Gastroesophageal sphincter (tissue), 4 donors: ENCODE measurements around the gene EEF1A2. TPM values are rescaled to one million over a fixed set of nuclear protein-coding genes. Genes with fewer than 3 reads are reported as not detected.

Source experiments
- ATAC-seq: fragments of 150-250 bp; one replicate; pipeline ENCODE4 v1.9.1; 2016; ENCODE audit warnings: mild to moderate bottlenecking, moderate library complexity
- H3K27ac ChIP-seq, 4 donors: fragments of 200-600 bp; sonication (generic) in 3 of 4; 1 replicate in 3 of 4; 2 replicates in 1 of 4; pipeline ENCODE4 v1.5.1; 2016 to 2019
- H3K27me3 ChIP-seq: fragments of 200-600 bp; sonication (generic); one replicate; pipeline ENCODE4 v1.5.1; 2019
- H3K36me3 ChIP-seq, 2 donors: fragments of 200-600 bp; sonication (generic); one replicate each; pipeline ENCODE4 v1.5.1; 2019; ENCODE audit warnings: control low read depth in 1 of 2
- H3K4me1 ChIP-seq, 3 donors: fragments of 200-600 bp; sonication (generic); 1 replicate in 2 of 3; 2 replicates in 1 of 3; pipeline ENCODE4 v1.5.1; 2016 to 2019; ENCODE audit warnings: control low read depth in 2 of 3
- H3K4me3 ChIP-seq, 2 donors: fragments of 200-600 bp; sonication (generic); one replicate each; pipeline ENCODE4 v1.5.1; 2019; ENCODE audit warnings: mild to moderate bottlenecking in 1 of 2, moderate library complexity in 1 of 2
- H3K9me3 ChIP-seq, 3 donors: fragments of 200-600 bp; sonication (generic); one replicate each; pipeline ENCODE4 v1.5.1; 2017 to 2019; ENCODE audit warnings: control low read depth in 2 of 3
- EP300 ChIP-seq: sonication (generic); formaldehyde crosslinking; IDR thresholded peaks from one replicate; pipeline ENCODE4 v1.6.1; 2017; ENCODE audit warnings: antibody characterized with exemption, mild to moderate bottlenecking
- POLR2A ChIP-seq, 2 donors: fragments of 450-650 bp; IDR thresholded peaks; one replicate each; pipeline ENCODE4 v1.6.1; 2017; ENCODE audit warnings: antibody characterized with exemption in 2 of 2, mild to moderate bottlenecking in 2 of 2, moderate library complexity in 1 of 2
- POLR2AphosphoS5 ChIP-seq: sonication (generic); formaldehyde crosslinking; IDR thresholded peaks from one replicate; pipeline ENCODE4 v1.6.1; 2017; ENCODE audit warnings: antibody characterized with exemption
- WGBS, 2 donors: methylation state at CpG; one replicate each; pipeline ENCODE4 v1.1.5; 2018; ENCODE audit warnings: low coverage in 1 of 2; 5-methylcytosine and 5-hydroxymethylcytosine counted together
- total RNA-seq, 4 donors: library from RNA; depleted of rRNA; stranded (reverse); fragments of >200 nt; gene quantifications; one replicate each; pipeline ENCODE4 v1.1.0, GENCODE V29; 2016
- TF ChIP-seq, protein P1 (sequence below), 4 experiments: fragments of 200-600 bp in 2 of 4; fragments of 450-650 bp in 2 of 4; sonication (generic) in 1 of 4; IDR thresholded peaks; one replicate each; pipeline ENCODE4 v1.5.1; 2017 to 2019; ENCODE audit warnings: antibody characterized with exemption in 4 of 4, mild to moderate bottlenecking in 2 of 4, moderate library complexity in 2 of 4

EEF1A2 gene
- total RNA-seq, 4 donors from 2014 or later, result 0.47 to 6.5 (median 3.4) TPM

DNA sequence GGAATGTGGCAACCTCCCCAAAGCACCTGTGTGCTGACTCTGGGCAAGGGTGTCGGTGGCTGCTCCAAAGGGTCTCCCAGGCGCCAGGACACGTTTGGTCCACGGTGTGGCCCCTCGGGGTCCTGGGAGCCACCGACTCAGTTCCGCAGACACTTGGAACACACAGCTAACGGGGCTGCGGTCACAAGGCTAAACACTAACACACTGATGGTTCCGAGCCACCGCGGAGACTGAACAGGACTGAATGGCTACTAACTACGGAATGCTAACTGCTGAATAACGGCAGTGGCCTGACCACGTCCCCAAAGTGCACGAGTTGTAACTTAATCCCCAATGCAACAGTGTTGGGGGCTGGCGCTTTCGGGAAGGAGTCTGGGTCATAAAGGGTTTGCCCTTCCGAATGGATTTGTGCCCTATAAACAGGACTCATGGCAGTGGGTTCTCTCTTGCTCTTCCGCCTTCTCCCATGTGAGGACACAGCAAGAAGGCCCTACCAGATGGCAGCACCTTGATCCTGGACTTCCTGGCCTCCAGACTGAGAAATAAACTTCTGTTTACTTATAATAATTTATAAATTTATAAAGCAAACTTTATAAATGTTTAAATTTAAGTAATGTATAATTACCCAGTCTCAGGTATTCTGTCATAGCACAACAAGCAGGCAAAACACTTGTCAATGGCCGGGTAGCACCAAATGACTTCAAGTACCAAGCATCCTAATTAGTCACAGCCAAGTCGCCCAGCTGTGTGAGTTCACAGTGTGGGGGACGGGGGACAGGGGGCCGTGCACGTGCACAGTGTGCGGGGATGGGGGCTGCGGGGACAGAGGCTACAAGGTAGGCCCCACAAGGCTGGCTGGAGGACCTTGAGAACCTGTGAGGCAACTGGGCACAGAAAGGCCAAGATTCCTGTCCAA, 2.3 kb upstream of the EEF1A2 start:
- TF ChIP-seq POLR2A (IDR thresholded peaks at IDR 0.05), result no peak
- TF ChIP-seq, protein P1, sequence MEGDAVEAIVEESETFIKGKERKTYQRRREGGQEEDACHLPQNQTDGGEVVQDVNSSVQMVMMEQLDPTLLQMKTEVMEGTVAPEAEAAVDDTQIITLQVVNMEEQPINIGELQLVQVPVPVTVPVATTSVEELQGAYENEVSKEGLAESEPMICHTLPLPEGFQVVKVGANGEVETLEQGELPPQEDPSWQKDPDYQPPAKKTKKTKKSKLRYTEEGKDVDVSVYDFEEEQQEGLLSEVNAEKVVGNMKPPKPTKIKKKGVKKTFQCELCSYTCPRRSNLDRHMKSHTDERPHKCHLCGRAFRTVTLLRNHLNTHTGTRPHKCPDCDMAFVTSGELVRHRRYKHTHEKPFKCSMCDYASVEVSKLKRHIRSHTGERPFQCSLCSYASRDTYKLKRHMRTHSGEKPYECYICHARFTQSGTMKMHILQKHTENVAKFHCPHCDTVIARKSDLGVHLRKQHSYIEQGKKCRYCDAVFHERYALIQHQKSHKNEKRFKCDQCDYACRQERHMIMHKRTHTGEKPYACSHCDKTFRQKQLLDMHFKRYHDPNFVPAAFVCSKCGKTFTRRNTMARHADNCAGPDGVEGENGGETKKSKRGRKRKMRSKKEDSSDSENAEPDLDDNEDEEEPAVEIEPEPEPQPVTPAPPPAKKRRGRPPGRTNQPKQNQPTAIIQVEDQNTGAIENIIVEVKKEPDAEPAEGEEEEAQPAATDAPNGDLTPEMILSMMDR (IDR thresholded peaks at IDR 0.05), result no peak
- no peak for TF ChIP-seq EP300
- no peak for TF ChIP-seq POLR2AphosphoS5
- Histone ChIP-seq H3K27ac (no peak overlapping the region), H3K9me3 (peaks cover 0 to 22% (median 0%) of the 10 kb centered on the region in 3 donors), H3K36me3 (no peaks in the 10 kb centered on the region), H3K4me3 (no peak overlapping the region), H3K4me1 (peaks cover 0 to 42% (median 12%) of the 10 kb centered on the region in 3 donors), H3K27me3 (peaks cover 92% of the 10 kb centered on the region)
- 62 to 79% methylated on average over 9 to 11 of the region's 27 CpGs for WGBS, 2 donors
- ATAC-seq, result no peak

DNA sequence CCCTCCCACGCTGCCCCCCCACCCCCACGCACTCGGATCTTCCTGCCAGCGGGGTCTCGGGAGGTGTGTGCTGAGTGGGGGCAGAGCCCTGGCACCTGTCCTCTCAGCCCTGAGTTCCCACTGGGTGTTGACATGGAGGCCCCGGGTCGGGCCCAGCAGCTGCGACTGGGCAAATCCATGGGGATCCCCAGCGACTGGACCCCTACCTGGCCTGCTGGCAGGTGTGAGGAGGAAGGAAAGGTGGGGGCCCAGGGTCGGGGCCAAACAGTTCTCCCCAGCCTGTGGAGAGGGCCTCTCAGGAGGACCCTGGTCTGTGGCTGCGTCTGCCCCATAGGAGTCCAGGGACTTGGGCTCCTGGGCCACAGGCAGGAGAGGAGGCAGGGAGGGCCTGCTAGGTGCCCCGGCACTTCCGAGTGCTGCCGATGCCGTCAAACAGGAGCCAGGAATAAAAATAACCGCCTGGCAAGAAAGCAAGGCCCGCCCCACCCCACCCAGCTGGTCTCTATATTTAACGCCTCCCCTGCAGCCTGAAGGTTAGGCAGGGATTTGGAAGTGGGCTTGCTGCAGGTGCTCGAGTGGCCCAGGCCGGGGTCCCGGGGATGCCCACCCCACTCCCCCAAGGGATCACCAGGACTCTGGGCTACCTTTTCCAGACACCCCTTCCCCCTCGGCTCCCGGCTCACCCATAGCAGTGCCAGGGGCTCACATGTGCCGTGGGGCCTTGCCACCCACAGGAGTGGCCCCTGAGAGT, 1.4 kb upstream of the EEF1A2 start:
- no peaks in the 10 kb centered on the region for H3K36me3 ChIP-seq
- H3K27ac ChIP-seq, result no peak overlapping the region
- H3K27me3 ChIP-seq, result peaks cover 92% of the 10 kb centered on the region
- WGBS, 2 donors, result 100% methylated on average over 1 of the region's 24 CpGs; no CpG with 5 or more reads in 1 of the 2 donors
- TF ChIP-seq, protein P1 (IDR thresholded peaks at IDR 0.05), result no peak
- TF ChIP-seq POLR2AphosphoS5 (no peak), POLR2A (IDR thresholded peaks at IDR 0.05) (no peak), EP300 (no peak)
- H3K4me1 ChIP-seq, result peaks cover 0 to 48% (median 12%) of the 10 kb centered on the region in 3 donors
- no peak overlapping the region for H3K4me3 ChIP-seq
- H3K9me3 ChIP-seq, result peaks cover 0 to 14% (median 0%) of the 10 kb centered on the region in 3 donors
- no peak for ATAC-seq

DNA sequence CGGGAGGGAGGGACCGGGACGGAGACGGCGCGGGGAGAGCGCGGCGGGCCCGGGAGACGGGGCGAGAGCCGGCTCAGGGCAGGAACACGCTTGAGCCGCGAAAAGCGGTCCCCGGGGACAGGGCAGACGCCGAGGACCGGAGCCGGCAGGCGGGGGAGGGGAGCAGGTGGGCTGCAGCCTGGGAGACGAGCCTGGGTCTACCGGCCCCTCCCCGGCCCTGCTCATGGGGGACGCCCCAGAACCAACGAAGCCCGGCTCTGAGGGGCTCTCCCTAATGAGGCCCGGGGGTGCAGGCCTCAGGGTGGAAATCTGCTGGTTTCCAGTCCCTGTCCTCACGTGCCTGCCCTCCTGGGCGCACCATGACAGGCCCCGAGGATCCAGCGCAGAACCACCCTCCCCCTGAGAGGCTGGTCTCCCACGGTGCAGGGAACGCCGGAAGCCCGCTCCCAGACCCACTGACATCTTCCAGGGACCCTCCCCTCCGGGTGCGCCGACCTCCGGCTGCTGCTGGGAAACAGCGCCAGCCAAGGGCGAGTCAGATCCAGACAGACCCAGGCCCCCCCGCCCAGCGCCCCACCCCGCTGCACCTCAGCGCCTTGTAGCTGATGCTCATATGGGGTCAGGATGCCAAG, 571 bp upstream of the EEF1A2 start:
- no CpG with 5 or more reads among the region's 48 CpGs for WGBS, 2 donors
- peak overlapping the region; percentile 10 to 55 for H3K4me3 ChIP-seq
- H3K36me3 ChIP-seq, result no peaks in the 10 kb centered on the region
- H3K9me3 ChIP-seq, result peaks cover 0 to 5% (median 0%) of the 10 kb centered on the region in 3 donors
- peak; percentile 6 for ATAC-seq
- peaks cover 92% of the 10 kb centered on the region for H3K27me3 ChIP-seq
- TF ChIP-seq POLR2A (IDR thresholded peaks at IDR 0.05), result no peak
- TF ChIP-seq EP300, result no peak
- TF ChIP-seq, protein P1 (IDR thresholded peaks at IDR 0.05), result no peak
- no peak for TF ChIP-seq POLR2AphosphoS5
- peaks cover 0 to 48% (median 12%) of the 10 kb centered on the region in 3 donors for H3K4me1 ChIP-seq
- no peak overlapping the region for H3K27ac ChIP-seq

DNA sequence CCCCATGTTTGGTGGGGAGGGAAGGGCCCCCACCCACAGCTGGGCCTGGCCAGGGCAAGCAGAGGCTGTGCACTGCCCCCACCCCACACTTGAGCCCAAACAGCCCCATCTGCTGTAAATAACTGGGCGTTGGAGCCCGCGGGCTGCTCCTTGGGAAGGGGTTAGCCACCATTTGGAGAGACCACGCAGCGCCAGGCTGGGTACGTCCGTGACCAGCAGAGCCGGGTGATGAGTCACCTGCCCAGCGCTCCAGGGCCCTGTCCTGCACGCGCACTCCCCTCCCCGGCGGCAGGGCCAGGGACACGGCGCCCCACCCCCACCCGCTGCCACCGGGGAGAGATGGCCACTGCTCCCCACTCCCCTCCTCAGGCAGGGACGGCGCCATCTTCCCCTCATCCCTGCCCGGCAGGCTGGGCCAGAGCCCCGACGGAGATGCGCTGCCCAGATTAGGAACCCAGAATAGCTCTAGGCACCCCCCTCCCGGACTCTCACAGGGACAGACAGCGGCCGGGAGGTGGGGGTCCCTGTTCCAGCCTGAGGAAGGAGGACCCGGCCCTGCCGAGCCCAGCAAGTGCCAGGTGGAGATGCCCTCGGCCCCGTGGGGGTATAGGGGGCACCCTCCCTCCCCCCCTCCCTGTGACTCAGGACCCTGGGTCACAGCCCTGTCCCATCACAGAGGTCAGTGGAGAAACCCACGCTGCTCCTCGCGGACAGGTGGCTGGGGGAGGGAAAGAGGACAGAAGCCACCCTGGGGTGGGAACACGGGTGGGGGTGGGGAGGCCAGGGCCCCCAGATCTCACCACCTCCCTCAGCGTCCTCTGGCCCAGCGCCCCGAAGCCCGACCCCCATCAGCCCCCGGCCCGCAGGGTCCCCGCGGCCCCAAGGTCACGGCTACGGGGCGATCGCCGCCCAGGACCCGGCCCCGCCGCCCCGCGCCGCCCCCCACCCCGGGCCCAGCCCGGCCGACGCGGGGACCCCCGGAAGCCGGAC, 642 bp downstream of the EEF1A2 start:
- no CpG with 5 or more reads among the region's 60 CpGs for WGBS, 2 donors
- peak overlapping the region in 1 of 2 donors; percentile 55 for H3K4me3 ChIP-seq
- no peaks in the 10 kb centered on the region for H3K36me3 ChIP-seq
- peak; percentile 29 for ATAC-seq
- H3K27me3 ChIP-seq, result peaks cover 89% of the 10 kb centered on the region
- TF ChIP-seq POLR2AphosphoS5, result no peak
- peaks cover 0 to 48% (median 12%) of the 10 kb centered on the region in 3 donors for H3K4me1 ChIP-seq
- no peaks in the 10 kb centered on the region for H3K9me3 ChIP-seq
- no peak overlapping the region for H3K27ac ChIP-seq
